NCI-H1105 (cell line): Measurements from ENCODE around the gene GPR156.
"Not testable (repeated sequence)": the region's sequence is repeated elsewhere in the genome, so short reads cannot be mapped to it uniquely, and the experiment has no call there.

ENCODE experiments used
- DNase-seq: peaks from one replicate; lab custom pipeline; 2025; lab: John Stamatoyannopoulos, UW

GPR156 gene

GRCh38 chr3:120284747-120285507, at the start of gene GPR156:
TSS of gene GPR156 (minus strand) at chr3:120285222. CDS start at chr3:120244098, 41,124 bp downstream.
- no peak for DNase-seq

- DNase-seq, result no peak
Observed at GRCh38 chr3:120332646-120333045, 47.6 kb upstream of the GPR156 start.

DNA sequence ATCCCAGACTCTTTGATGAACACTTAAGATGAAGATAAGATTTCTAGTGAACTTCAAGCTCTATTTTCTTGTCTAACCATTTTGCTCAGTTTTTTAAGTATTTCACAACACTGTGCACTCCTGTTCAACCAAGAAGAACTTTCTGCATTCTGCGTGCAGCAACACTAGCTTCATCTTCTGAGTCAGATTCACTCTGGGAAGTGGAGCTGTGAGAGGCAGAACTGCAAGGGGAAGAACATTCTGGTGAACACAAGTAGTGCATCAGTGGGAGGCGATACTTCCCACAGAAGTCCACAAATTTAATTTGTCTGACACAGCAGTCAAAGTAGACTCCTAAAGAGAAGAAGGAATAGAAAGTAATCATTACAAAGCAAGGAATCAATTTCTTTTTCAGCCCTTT, 46.1 kb upstream of the GPR156 start:
- DNase-seq, result no peak

GRCh38 chr3:120326784-120327183, 41.8 kb upstream of the GPR156 start:
- no peak for DNase-seq

DNA sequence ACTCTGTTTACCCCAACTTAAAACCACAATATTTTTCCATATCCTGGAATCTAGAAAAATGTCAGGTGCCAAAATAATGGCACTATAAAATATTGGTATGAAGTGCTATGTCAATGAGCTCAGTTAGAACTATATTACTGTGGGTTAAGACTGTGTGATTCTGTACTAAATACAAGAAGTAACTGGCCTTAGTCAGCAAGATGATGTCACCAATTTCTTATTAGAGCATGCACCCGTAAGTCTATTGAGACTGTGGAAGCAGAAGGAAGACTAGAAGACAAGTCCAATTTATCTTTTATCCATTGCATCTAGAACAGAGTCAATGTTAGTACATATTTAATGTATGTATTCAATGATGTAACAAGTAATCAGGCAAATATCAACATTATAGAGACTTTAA, 39.2 kb upstream of the GPR156 start:
- no peak for DNase-seq

DNA sequence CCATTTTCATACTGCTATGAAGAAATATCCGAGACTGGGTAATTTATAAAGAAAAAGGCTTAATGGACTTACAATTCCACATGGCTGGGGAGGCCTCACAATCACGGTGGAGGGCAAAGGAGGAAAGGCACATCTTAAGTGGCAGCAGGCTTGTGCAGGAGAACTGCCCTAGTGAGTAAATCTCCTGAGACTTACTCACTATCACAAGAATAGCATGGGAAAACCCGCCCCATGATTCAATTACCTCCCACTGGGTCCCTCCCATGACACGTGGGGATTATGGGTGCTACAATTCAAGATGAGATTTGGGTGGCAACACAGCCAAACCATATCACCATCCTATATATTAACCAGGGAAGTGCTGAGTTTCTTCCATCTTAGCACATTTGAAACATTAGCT, 38.7 kb upstream of the GPR156 start:
- not testable (repeated sequence) for DNase-seq

GRCh38 chr3:120311863-120312794, 27.1 kb upstream of the GPR156 start:
- DNase-seq, result no peak

GRCh38 chr3:120306519-120307455, 21.8 kb upstream of the GPR156 start:
- DNase-seq, result no peak

DNA sequence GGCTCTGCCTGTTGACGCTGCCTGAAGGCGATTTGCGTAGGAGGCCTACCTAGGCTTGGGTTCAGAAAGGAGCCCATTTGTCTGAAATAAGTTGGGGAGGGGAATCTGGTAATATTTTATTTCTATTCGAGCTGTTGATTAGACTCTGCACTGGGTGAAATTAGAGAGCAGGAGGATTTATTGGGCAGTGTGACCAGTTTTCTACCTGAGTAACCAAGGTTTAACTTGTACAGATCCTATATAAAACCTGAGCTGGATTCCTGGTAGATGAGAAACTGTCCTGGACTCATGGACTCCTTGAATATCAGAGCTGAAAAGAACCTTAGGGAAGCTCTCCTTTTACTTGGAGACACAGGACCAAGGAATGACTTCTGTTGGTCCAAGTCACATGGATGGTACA, 19.6 kb upstream of the GPR156 start:
- no peak for DNase-seq

DNA sequence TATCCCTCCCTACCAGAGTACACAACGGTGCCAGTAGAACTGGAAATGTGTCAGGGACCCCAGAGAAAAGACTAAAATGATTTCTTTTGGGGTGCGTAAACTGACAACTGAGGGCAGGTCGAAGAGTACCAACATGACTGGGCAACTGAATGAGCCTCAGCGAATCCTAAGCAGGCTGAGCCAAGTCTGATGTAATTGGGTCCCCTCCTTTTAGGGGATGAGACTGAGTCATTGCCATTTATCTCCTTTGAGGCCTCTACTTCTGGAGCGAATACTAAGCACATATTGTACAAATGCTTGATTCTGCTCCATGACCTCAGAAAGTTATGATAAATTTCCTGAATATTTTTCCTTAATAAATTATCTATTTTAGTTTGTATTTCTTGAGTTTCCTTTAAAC, 17.3 kb upstream of the GPR156 start:
- DNase-seq, result no peak

DNA sequence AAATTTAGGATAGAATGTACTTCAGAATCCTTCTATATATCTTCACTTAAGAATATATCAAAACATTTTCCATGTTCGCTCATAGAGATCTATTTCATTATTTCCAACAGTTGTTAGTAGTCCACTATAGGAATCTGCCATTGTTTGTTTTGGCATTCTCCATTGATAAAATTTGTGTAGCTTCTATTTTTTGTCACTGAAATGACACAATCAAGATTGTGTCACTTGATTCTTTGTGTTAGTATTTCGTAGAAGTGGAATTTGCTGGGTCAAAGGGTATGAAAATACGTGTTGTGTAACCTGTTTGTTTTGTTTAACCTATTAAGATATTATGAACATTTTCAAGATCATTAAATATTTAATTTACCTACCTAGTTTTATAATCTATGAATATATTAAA, 15.9 kb upstream of the GPR156 start:
- DNase-seq, result no peak

DNA sequence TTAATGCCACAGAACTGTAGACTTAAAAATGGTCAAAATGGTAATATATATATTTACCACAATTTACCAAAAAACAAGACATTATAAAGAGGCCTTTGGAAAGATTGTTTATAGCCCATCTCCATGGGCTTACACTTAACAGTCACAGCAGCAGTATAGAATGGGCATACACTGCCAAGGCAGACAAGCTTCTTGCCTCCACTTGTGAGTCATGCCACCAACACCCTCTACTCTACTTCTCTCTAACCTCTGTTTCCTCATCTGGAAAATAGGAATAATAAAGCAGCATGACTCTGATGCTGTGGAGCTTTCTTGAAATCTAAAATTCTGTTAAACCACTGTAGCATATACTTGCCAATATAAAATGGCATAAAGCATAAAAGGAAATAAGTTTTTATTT, 14.4 kb upstream of the GPR156 start:
- DNase-seq, result no peak

- no peak for DNase-seq
Observed at GRCh38 chr3:120298996-120299395, 14.0 kb upstream of the GPR156 start.

- DNase-seq, result not testable (repeated sequence)
Observed at GRCh38 chr3:120291552-120291951, 6.5 kb upstream of the GPR156 start.

DNA sequence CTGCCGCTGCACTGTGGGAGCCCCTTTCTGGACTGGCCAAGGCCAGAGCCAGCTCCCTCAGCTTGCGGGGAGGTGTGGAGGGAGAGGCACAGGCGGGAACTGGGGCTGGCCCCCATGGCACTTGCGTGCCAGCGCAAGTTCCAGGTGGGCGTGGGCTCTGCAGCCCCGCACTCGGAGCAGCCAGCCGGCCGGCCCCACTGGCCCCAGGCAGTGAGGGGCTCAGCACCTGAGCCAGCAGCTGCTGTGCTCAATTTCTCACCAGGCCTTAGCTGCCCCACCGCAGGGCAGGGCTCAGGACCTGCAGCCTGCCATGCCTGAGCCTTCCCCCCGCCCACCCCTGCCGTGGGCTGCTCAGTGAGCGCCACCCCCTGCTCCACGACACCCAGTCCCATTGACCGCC, 4.6 kb upstream of the GPR156 start:
- no peak for DNase-seq

- no peak for DNase-seq
Observed at GRCh38 chr3:120286465-120286864, 1.4 kb upstream of the GPR156 start.

DNA sequence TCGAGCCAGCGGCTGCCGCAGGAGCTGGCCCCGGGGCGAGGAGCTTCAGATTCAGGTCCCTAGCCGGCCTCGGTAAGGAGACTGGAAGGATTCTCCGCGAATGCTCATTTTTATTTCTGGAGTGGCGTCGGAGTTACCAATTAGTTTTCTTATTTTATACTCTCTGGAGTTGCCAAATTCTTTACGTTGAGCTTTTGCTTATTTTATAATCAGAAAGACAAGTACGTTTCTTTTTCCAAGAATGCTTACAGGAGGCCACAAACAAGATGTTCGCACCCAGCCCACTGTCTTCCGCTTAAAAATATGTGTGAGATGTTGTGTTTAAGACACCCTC, 453 bp upstream of the GPR156 start:
- DNase-seq, result no peak

- DNase-seq, result no peak
Observed at GRCh38 chr3:120281261-120281660, 3.8 kb downstream of the GPR156 start.

GRCh38 chr3:120280566-120280965, 4.5 kb downstream of the GPR156 start:
- no peak for DNase-seq

GRCh38 chr3:120280026-120280425, 5.0 kb downstream of the GPR156 start:
- no peak for DNase-seq

DNA sequence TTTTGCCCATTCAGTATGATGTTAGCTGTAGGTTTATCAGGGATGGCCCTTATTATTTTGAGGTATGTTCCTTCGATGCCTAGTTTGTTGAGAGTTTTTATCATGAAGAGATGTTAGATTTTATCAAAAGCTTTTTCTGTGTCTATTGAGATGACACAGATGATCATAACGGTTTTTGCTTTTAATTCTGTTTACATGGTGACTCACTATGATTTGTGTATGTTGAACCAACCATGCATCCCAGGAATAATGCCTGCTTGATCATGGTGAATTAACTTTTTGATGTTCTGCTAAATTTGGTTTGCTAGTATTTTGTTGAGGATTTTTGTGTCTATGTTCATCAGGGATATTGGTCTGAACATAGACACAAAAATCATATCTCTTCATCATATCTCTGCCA, 8.3 kb downstream of the GPR156 start:
- no peak for DNase-seq

DNA sequence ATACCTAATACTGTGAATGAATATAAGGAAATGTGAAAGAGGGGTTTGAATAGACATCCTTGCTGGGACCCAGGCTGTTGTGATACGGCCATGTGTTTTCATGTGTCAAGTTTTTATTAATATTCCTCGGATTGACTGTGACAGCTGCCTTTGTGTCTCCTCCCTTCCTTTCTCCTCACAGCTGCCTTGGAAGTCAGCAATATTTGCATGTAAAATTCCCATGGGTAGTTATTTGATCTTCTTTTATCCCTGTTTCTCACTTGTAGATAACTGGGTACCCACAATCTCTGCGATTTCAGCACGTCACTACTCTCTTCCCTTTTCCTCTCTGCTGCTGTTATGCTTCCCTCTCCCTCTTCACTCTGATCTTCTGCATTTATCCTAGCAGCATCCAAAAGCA, 9.4 kb downstream of the GPR156 start:
- DNase-seq, result no peak
